Calu3 (cell line): ENCODE results near the gene ITPKB. TPM values are rescaled to one million over a fixed set of nuclear protein-coding genes. Genes with fewer than 3 reads are reported as not detected.

ENCODE experiments used
- BruUV-seq: library from RNA; stranded (reverse); fragments of 400-500 nt; replicated peaks from 2 replicates; lab custom pipeline; 2021; lab: Mats Ljungman, UMichigan
- CTCF ChIA-PET: fragments of 300-600 bp; sonication (Branson Sonifier 250); formaldehyde crosslinking; loops from one replicate; lab custom pipeline; 2022; ENCODE audit warnings: antibody characterized with exemption; lab: Charles Lee
- DNase-seq: peaks from one replicate; pipeline ENCODE4 v3.0.0; 2022
- H3K27ac Mint-ChIP-seq: one replicate; pipeline ENCODE4 v1.8.0; 2022; ENCODE audit warnings: mixed read lengths; ENCODE audit not compliant: unreplicated experiment
- H3K27me3 Mint-ChIP-seq: one replicate; pipeline ENCODE4 v1.8.0; 2022; ENCODE audit warnings: mixed read lengths; ENCODE audit not compliant: unreplicated experiment
- H3K36me3 Mint-ChIP-seq: one replicate; pipeline ENCODE4 v1.8.0; 2022; ENCODE audit warnings: mild to moderate bottlenecking, moderate library complexity, mixed read lengths; ENCODE audit not compliant: insufficient read depth, unreplicated experiment
- H3K4me1 Mint-ChIP-seq: one replicate; pipeline ENCODE4 v1.8.0; 2022; ENCODE audit warnings: mild to moderate bottlenecking, low read depth, mixed read lengths; ENCODE audit not compliant: unreplicated experiment
- H3K4me3 Mint-ChIP-seq: one replicate; pipeline ENCODE4 v1.8.0; 2022; ENCODE audit warnings: mild to moderate bottlenecking, low read depth, moderate library complexity, mixed read lengths; ENCODE audit not compliant: unreplicated experiment
- H3K9me3 Mint-ChIP-seq: one replicate; pipeline ENCODE4 v1.8.0; 2022; ENCODE audit warnings: low read depth, mixed read lengths; ENCODE audit not compliant: unreplicated experiment
- intact Hi-C: fragments of 100-400 bp; cut with micrococcal nuclease; formaldehyde crosslinking; loops from one replicate; pipeline ENCODE4 v1.10.0; 2022; ENCODE audit not compliant: unreplicated experiment
- total RNA-seq: library from RNA; stranded (reverse); gene quantifications from 2 replicates; pipeline ENCODE4 v1.2.3, GENCODE V29; 2022
- TF ChIP-seq, protein P1 (sequence below): fragments of 200-600 bp; IDR thresholded peaks from one replicate; pipeline ENCODE4 v1.8.0; 2022; ENCODE audit warnings: antibody characterized with exemption; ENCODE audit not compliant: unreplicated experiment

ITPKB gene
- total RNA-seq, 1 experiment from 2014 or later = 11.8 TPM

DNA sequence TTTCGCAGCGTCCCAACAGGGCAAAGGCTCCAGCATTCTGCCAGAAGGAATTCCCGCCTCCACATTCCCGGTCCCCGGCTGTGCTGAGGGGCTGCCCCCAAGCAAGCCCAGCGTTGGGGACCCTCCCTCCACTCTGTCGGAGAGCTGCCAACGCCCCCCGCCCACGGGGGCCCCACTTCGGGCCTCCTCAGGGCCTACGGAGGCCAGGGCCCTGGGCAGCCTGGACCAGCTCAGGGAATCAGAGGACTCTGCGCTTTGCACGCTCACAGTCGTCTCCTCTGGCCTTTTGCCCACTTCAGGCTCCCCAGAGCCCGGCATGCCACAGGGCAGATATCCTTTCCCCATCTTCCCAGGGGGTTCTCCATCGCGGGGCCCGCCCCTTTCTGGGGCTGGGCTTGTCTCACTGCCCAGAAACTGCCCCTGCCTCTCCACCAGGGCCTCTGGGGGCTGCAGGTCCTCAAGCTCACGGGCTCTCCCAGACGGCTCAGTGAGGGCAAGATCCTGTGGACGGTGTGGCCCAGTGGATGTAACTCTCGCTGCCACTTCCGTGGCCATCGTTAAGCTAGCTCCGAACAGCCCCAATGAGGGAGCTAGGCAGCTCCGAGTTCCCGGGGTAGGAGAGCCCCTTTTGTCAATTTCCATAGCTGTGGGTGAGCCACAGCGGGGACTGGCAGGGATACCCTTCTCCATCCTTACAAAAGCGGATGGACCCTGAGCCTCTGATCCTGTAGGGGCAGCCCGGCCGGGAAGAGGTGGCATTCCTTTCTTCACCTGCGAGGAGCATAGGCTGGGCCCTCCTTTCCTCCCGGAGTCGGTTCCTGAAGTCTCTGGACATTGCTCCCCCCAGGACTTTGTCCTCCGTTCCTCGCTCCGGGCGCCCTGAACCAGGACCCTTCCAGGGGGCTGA, 2.8 kb downstream of the ITPKB start:
- no peak overlapping the region for H3K4me3 Mint-ChIP-seq
- no peaks in the 10 kb centered on the region for H3K9me3 Mint-ChIP-seq
- BruUV-seq = no TSS peak
- intact Hi-C loops = no loop called here
- CTCF ChIA-PET = no interaction called here
- H3K27me3 Mint-ChIP-seq = no peaks in the 10 kb centered on the region
- TF ChIP-seq, protein P1, sequence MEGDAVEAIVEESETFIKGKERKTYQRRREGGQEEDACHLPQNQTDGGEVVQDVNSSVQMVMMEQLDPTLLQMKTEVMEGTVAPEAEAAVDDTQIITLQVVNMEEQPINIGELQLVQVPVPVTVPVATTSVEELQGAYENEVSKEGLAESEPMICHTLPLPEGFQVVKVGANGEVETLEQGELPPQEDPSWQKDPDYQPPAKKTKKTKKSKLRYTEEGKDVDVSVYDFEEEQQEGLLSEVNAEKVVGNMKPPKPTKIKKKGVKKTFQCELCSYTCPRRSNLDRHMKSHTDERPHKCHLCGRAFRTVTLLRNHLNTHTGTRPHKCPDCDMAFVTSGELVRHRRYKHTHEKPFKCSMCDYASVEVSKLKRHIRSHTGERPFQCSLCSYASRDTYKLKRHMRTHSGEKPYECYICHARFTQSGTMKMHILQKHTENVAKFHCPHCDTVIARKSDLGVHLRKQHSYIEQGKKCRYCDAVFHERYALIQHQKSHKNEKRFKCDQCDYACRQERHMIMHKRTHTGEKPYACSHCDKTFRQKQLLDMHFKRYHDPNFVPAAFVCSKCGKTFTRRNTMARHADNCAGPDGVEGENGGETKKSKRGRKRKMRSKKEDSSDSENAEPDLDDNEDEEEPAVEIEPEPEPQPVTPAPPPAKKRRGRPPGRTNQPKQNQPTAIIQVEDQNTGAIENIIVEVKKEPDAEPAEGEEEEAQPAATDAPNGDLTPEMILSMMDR = no peak
- no peak overlapping the region for H3K27ac Mint-ChIP-seq
- no peak for DNase-seq
- peaks cover 5% of the 10 kb centered on the region for H3K4me1 Mint-ChIP-seq
- H3K36me3 Mint-ChIP-seq = peaks cover 21% of the 10 kb centered on the region

DNA sequence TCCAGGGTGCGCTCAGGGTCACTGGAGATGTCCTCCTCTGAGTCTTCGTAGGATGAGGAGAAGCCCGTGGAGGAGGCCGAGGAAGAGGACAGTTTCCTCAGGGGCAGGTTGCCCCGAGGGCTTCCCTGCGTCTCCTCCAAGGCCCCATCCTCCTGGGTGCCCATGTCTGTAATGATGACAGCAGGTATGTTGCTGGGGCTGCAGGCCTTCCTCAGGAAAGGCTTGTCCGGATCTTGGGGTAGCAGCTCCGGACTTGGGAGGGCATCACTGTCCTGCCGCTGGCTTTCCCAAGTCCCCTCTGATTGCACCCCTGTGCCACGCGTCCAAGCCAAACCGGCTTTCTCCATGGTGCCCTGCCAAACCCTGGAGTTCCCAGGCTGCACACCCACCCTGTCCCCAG, 3.5 kb downstream of the ITPKB start:
- DNase-seq = no peak
- CTCF ChIA-PET = no interaction called here
- no peaks in the 10 kb centered on the region for H3K27me3 Mint-ChIP-seq
- H3K27ac Mint-ChIP-seq = no peak overlapping the region
- peaks cover 21% of the 10 kb centered on the region for H3K36me3 Mint-ChIP-seq
- H3K9me3 Mint-ChIP-seq = no peaks in the 10 kb centered on the region
- H3K4me3 Mint-ChIP-seq = no peak overlapping the region
- BruUV-seq = no TSS peak
- TF ChIP-seq, protein P1 = no peak
- H3K4me1 Mint-ChIP-seq = peaks cover 9% of the 10 kb centered on the region
- intact Hi-C loops = no loop called here

DNA sequence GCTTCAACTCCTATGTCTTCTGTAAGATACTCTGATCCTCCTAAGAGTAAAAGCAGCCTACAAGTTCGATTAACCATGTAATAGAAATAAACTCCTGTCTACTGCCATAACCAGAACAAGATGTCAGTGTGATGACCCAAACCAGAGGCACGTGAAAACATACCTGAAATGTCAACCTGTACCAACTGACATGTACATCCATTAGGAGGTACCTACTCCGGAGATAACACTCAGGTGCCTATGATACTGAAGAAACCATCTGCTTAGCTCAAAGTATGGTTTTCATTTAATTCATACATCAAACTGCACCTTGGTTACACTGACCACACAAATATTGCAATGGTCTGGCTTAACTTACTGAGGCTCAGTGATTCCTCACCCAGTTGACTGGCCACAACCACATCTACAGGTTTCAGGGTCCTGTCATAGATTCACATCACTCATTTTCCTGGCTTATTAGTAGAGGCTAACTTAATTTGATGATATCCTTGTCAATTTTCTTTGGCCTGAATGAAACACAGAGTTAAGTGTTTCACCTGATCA, 4.4 kb downstream of the ITPKB start:
- Mint-ChIP-seq H3K4me1 (peaks cover 9% of the 10 kb centered on the region), H3K27me3 (no peaks in the 10 kb centered on the region), H3K27ac (no peak overlapping the region), H3K36me3 (peaks cover 21% of the 10 kb centered on the region), H3K9me3 (no peaks in the 10 kb centered on the region), H3K4me3 (no peak overlapping the region)
- CTCF ChIA-PET = interaction anchor here (1.2 kb wide), 1 partner anchor 25 kb away, joined by 4 read pairs; no protein-coding TSS in a partner anchor
- no peak for DNase-seq
- TF ChIP-seq, protein P1 = no peak
- intact Hi-C loops = no loop called here
- BruUV-seq = no TSS peak

DNA sequence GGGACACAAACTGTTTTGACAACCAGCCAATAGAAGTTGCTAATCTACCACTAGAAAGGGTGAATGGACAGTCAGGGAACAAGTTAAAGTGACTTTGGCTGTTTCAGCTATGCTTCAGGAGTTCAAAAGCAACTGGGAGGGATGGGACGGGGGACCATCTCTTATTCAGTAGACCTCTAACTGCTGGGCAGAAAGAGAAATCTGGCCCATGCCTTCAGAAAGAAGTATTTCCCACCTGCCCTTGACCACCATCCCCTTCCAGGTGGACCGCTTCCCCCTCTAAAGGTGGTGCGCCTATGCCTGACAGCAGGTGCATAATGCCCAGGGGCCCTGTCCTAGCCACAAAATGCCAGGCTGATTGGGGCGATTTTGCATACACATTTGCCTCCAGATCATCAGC, 5.2 kb downstream of the ITPKB start:
- H3K36me3 Mint-ChIP-seq = peaks cover 14% of the 10 kb centered on the region
- CTCF ChIA-PET = interaction anchor here (1.2 kb wide), 1 partner anchor 26 kb away, joined by 4 read pairs; no protein-coding TSS in a partner anchor
- no TSS peak for BruUV-seq
- TF ChIP-seq, protein P1 = no peak
- intact Hi-C loops = no loop called here
- no peak overlapping the region for H3K27ac Mint-ChIP-seq
- no peak overlapping the region for H3K4me3 Mint-ChIP-seq
- no peaks in the 10 kb centered on the region for H3K27me3 Mint-ChIP-seq
- DNase-seq = no peak
- H3K4me1 Mint-ChIP-seq = peaks cover 9% of the 10 kb centered on the region
- H3K9me3 Mint-ChIP-seq = no peaks in the 10 kb centered on the region
